ENCODE data around the gene PCARE.

The PCARE gene

GRCh38 chr2:29063056-29063455, 11.3 kb downstream of the PCARE start:
- no peak for DNase-seq (ENCODE audit: low spot score)

- DNase-seq (ENCODE audit: low spot score) = no peak
Measured at GRCh38 chr2:29062371-29062770, 12.0 kb downstream of the PCARE start.

- DNase-seq (ENCODE audit: low spot score) = no peak
Measured at GRCh38 chr2:29061616-29062015, 12.7 kb downstream of the PCARE start.

- no peak for DNase-seq (ENCODE audit: low spot score)
Measured at GRCh38 chr2:29061176-29061575, 13.1 kb downstream of the PCARE start.

GRCh38 chr2:29060441-29060840, 13.9 kb downstream of the PCARE start:
- no peak for DNase-seq (ENCODE audit: low spot score)

- DNase-seq (ENCODE audit: low spot score) = peak; percentile 19
Measured at GRCh38 chr2:29059624-29060023, 14.7 kb downstream of the PCARE start.

- DNase-seq (ENCODE audit: low spot score) = no peak
Measured at GRCh38 chr2:29057006-29057405, 17.3 kb downstream of the PCARE start.

- no peak for DNase-seq (ENCODE audit: low spot score)
Measured at GRCh38 chr2:29056452-29056851, 17.9 kb downstream of the PCARE start.

- no peak for DNase-seq (ENCODE audit: low spot score)
Measured at GRCh38 chr2:29055601-29056000, 18.7 kb downstream of the PCARE start.

- no peak for DNase-seq (ENCODE audit: low spot score)
Measured at GRCh38 chr2:29054430-29054829, 19.9 kb downstream of the PCARE start.

- DNase-seq (ENCODE audit: low spot score) = no peak
Measured at GRCh38 chr2:29053670-29054400, 20.5 kb downstream of the PCARE start.

GRCh38 chr2:29053223-29053622, 21.1 kb downstream of the PCARE start:
- no peak for DNase-seq (ENCODE audit: low spot score)

GRCh38 chr2:29052807-29053206, 21.5 kb downstream of the PCARE start:
- no peak for DNase-seq (ENCODE audit: low spot score)

GRCh38 chr2:29051730-29052129, 22.6 kb downstream of the PCARE start:
- no peak for DNase-seq (ENCODE audit: low spot score)

- no peak for DNase-seq (ENCODE audit: low spot score)
Measured at GRCh38 chr2:29050591-29050990, 23.7 kb downstream of the PCARE start.

GRCh38 chr2:29047083-29047845, 27.1 kb downstream of the PCARE start:
- no peak for DNase-seq (ENCODE audit: low spot score)

GRCh38 chr2:29046321-29046720, 28.0 kb downstream of the PCARE start:
- DNase-seq (ENCODE audit: low spot score) = no peak

- DNase-seq (ENCODE audit: low spot score) = no peak
Measured at GRCh38 chr2:29044459-29044858, 29.9 kb downstream of the PCARE start.

- DNase-seq (ENCODE audit: low spot score) = no peak
Measured at GRCh38 chr2:29042561-29043075, 31.7 kb downstream of the PCARE start.

- DNase-seq (ENCODE audit: low spot score) = no peak
Measured at GRCh38 chr2:29041161-29041660, 33.1 kb downstream of the PCARE start.

- DNase-seq (ENCODE audit: low spot score) = no peak
Measured at GRCh38 chr2:29040552-29040951, 33.8 kb downstream of the PCARE start.

- DNase-seq (ENCODE audit: low spot score) = no peak
Measured at GRCh38 chr2:29039718-29040480, 34.4 kb downstream of the PCARE start.

Measured in activated CD4-positive, alpha-beta T cell treated with anti-CD3 and anti-CD28 coated beads, Interleukin-2, Interleukin-4, amounts not matched to agents 100 ng/mL and 50 ng/mL, durations not matched to agents 16 hours and 8 hours (primary cell).